Chondrocyte (in vitro differentiated cells): ENCODE results near the gene CYP2A7. TPM values are rescaled to one million over a fixed set of nuclear protein-coding genes. Genes with fewer than 3 reads are reported as not detected.

Experiments
- total RNA-seq: library from RNA; stranded (reverse); gene quantifications from 3 replicates; pipeline ENCODE4 v1.2.1, GENCODE V29; 2021

Gene CYP2A7
- total RNA-seq, 1 donor from 2014 or later, result not detected

Other genes with a start within 250 kb of the CYP2A7 start
- 104 to 121 TPM (median 117 TPM) in 3 replicates for gene NUMBL, start 191.6 kb downstream of the CYP2A7 start, total RNA-seq
- gene COQ8B, start 165.3 kb downstream of the CYP2A7 start, total RNA-seq, result 26.8 to 36.8 TPM (median 29.7 TPM) in 3 replicates
- 12.2 to 16.5 TPM (median 16.4 TPM) in 3 replicates for gene ITPKC, start 165.1 kb downstream of the CYP2A7 start, total RNA-seq
- 7.4 to 11.3 TPM (median 10.4 TPM) in 3 replicates for gene ACTMAP, start 131.8 kb downstream of the CYP2A7 start, total RNA-seq
- 34.9 to 64.6 TPM (median 37.0 TPM) in 3 replicates for gene SNRPA, start 131.0 kb downstream of the CYP2A7 start, total RNA-seq
- 1.4 to 2.6 TPM (median 2.4 TPM) in 3 replicates for gene MIA, start 106.7 kb downstream of the CYP2A7 start, total RNA-seq
- gene RAB4B, start 104.0 kb downstream of the CYP2A7 start, total RNA-seq, result 19.2 to 23.4 TPM (median 23.2 TPM) in 3 replicates
- gene EGLN2, start 83.0 kb downstream of the CYP2A7 start, total RNA-seq, result 74.6 to 83.1 TPM (median 83.0 TPM) in 3 replicates
- not detected in 3 replicates for gene CYP2A6, start 31.8 kb downstream of the CYP2A7 start, total RNA-seq
- not detected in 3 replicates for gene CYP2B6, start 109.1 kb upstream of the CYP2A7 start, total RNA-seq
- not detected in 3 replicates for gene CYP2A13, start 206.2 kb upstream of the CYP2A7 start, total RNA-seq
- not detected in 3 replicates for gene CYP2F1, start 232.2 kb upstream of the CYP2A7 start, total RNA-seq